DMS153 treated with DMSO at 0.1 percent for 48 hours (cell line): ENCODE results near the gene RNF32.
"Not testable (repeated sequence)": the region's sequence is repeated elsewhere in the genome, so short reads cannot be mapped to it uniquely, and the experiment has no call there.

Experiments used
- DNase-seq: peaks from one replicate; lab custom pipeline; 2025; ENCODE audit not compliant: unreplicated experiment; lab: John Stamatoyannopoulos, UW

The RNF32 gene

GRCh38 chr7:156669035-156669828 lies 28.7 kb downstream of the RNF32 start:
- no peak for DNase-seq

DNA sequence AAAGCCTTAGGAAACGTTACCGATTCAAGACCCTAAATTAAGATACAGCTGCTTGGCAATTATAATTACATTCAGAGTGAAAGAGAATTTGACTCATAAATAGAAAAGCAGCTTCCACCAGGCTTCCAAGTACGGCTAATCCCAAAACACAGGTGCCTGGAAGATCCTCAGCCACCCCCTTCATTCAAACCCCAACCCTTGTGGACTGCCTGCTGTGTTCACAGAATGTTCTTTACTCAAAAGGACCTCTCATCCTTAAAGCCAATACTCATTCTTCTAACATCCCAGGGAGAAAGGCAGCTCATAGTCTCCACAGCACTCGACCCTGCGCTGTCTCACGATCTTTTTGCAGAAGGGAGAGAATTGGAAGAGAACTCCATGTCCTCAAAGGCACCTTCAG lies 32.9 kb downstream of the RNF32 start:
- DNase-seq = no peak

DNA sequence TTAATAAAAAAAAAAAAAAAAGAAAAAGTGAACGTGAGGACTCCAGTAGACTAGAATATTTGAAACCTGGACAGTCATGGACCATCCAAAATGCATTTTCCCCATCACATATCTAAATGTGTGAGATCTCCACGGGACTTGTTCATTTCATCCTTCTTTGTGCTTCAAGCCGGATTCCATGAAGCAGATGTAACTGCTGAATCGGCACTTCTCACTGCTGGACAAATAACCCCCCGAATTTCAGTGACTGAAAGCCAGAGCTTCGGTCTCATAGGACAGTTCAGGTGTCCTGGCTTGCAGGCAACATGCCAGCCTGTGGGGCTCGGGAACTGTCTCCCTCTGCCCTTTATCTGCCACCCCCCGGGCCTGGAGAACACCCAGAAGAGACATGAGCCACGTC lies 33.3 kb downstream of the RNF32 start:
- DNase-seq = no peak

DNA sequence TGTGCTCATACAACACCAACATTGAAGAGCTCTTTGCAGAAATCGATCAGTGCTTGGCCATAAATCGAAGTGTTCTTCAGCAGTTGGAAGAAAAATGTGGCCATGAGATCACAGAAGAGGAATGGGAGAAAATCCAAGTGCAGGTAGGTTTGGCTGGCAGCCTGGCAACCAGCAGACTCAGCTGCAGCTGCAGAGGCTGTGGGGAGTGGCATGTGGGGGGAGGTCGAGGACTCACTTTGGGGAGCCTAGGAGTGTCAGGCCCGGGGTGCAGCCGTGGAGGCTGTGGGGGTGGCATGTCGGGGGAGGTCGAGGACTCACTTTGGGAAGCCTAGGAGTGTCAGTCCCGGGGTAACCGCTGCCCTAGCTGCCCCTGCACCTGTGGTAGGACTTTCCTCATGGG lies 35.1 kb downstream of the RNF32 start:
- DNase-seq = no peak

- no peak for DNase-seq
Observed at GRCh38 chr7:156676263-156676662, 35.7 kb downstream of the RNF32 start.

DNA sequence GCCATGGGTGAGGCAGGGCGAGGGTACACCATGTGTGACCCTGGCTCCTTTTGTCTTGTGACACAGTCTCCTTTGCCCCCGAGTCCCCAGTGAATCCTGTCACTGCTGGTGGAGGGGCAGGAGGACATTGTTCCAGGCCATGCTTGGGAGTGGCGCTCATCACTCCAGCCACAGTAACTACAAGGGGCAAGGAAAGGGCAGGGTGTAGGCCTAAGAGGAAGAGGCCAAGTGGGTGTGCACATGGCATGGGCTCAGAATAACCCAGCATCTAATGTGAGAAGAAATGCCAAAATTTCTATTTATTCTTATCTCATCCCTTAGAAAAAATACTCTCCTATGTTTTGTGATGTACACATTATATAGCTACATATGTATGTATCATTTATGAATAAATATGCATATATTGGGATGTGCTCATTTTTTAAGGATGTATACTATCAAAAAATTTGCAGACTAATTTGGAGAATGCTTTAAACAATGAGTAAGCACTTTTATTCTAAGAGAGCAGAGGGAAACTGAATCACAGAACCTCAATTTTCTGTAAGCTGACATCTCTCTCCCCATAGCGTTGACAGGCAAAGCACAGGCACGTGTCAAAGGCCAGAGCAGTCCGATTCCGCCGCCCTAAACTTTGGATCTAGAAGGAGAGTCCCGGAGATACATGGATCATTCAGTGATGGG lies 36.9 kb downstream of the RNF32 start:
- DNase-seq = no peak

DNA sequence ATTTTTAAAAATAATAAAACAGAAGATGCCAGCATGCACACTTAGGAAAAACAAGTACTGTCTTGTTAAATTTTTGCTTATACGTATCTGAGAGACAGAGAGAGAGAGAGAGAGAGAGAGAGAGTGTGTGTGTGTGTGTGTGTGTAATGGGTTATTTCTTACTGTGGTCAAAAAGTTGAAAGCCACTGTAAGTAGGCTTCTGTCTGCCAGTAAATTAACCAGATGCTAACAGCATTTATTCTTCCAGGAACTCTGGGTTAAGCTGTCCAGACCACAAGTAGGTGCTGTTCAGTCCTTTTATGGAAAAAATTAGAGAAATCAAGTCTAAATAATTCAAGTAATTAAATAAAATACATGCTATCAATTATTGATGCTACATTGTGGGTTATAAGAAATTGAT lies 39.7 kb downstream of the RNF32 start:
- DNase-seq = no peak

- no peak for DNase-seq
Observed at GRCh38 chr7:156682928-156683327, 42.4 kb downstream of the RNF32 start.

DNA sequence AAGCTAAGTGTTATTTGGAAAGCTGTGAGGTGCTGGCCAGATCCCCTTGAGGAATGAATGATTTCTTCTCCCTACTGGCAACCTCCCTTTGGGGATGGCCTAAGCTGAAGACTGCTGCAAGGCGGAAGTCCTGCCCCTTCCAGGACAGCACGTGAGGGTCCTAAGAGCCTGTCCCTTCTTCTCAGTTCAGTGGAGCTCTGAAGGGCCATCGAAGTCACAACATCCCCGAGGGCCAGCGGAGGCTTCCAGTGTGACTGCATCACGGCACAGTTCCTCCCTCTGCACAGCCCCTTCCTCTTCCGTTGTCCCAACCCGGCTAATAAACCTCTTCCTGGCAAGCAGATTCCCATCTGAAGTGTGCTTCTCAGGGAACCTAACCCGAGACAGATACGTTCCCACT lies 43.7 kb downstream of the RNF32 start:
- no peak for DNase-seq

- DNase-seq = no peak
Observed at GRCh38 chr7:156684661-156685060, 44.1 kb downstream of the RNF32 start.

DNA sequence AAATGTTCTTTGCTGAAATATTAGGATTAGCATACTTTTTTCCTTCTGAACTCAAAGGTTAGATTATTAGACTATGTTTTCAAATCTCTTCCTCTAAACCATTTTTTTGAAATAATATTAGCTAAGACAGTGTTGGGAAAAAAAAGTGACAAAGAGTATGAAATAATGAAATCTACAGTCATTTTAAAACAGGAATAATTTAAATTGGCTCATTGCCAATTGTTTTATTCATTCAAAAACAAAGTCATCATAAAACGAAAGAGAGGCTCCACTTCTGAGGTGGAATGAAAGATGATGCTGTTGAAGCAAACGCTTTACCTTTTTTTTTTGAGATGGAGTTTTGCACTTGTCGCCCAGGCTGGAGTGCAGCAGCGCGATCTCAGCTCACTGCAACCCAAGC lies 51.2 kb downstream of the RNF32 start:
- no peak for DNase-seq

- DNase-seq = no peak
Observed at GRCh38 chr7:156692849-156693248, 52.3 kb downstream of the RNF32 start.

- DNase-seq = no peak
Observed at GRCh38 chr7:156693627-156694026, 53.1 kb downstream of the RNF32 start.

- DNase-seq = not testable (repeated sequence)
Observed at GRCh38 chr7:156697283-156697682, 56.7 kb downstream of the RNF32 start.

DNA sequence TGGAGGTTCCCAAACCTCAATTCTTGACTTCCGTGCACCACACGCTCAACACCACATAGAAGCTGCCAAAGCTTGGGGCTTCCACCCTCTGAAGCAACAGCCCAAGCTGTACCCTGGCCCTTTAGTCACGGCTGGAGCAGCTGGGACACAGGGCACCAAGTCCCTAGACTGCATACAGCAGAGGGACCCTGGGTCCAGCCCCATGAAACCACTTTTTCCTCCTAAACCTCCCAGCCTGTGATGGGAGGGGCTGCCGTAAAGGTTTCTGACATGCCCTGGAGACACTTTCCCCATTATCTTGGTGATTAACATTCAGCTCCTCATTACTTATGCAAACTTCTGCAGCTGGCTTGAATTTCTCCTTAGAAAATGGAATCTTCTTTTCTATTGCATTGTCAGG lies 57.9 kb downstream of the RNF32 start:
- DNase-seq = not testable (repeated sequence)

- DNase-seq = not testable (repeated sequence)
Observed at GRCh38 chr7:156701787-156702186, 61.2 kb downstream of the RNF32 start.

GRCh38 chr7:156702399-156702798 lies 61.8 kb downstream of the RNF32 start:
- DNase-seq = no peak

DNA sequence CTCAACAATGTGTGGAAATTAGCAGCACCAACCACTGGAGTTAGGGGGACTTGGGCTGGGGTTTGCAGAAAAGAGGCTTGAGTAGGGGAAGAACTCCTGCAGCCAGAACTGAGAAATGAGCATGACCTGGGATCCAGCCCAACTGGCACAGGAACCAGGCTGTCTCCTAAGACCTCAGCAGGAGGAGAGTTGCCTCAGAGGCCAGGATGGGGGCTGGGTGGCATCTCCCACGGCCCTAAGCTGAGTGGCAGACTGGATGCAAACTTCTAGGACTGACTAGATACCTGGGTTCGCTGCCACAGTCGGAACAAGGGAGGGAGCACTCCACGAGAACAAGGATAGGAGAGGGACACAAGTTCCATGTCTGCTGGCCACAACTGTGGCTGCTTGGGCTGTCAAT lies 62.6 kb downstream of the RNF32 start:
- DNase-seq = no peak

DNA sequence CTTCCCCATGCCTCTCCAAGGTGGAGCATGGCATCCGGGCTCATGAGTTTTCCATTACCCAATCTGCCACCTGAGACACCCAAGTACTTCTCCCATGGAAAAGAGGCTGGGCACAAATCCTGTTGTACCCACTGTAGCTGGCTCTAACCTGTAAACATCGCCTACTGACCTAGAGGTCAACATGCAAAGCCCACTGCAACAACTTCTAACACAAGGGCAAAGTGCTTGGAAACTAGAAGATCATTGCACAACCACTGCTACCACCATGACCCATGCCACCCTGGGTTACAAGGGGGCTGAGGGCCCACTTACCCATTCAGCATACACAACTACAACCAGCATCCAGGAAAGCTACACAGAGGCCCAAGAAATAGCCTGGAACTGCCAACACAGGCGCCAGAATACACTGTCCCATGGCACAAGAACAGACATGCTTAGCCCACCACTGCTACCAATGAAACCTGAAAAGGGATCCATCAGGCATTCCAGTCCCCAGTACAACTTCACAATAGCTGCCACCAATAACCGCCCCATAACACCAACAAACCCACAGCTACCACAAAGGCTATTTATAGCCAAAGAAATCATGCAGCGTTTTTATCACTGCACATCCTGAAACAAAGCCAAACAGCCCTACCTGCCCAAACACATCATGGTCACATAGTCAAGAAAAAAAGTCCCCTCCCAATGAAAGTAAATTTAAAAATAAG lies 63.4 kb downstream of the RNF32 start:
- no peak for DNase-seq

- peak; percentile 10 for DNase-seq
Observed at GRCh38 chr7:156722043-156722826, 81.7 kb downstream of the RNF32 start.

GRCh38 chr7:156725073-156725472 lies 84.5 kb downstream of the RNF32 start:
- DNase-seq = no peak
